Activated gamma-delta T cell treated with Interleukin-2 at 50 U/mL for 16 hours (primary cell): ENCODE results near the gene SEPTIN5.
"Not testable (repeated sequence)": the region's sequence is repeated elsewhere in the genome, so short reads cannot be mapped to it uniquely, and the experiment has no call there.

Experiments
- DNase-seq: peaks from one replicate; pipeline ENCODE4 v3.0.0-alpha.2; 2020

Gene SEPTIN5

GRCh38 chr22:19720999-19721329 lies 6.7 kb downstream of the SEPTIN5 start:
- no peak for DNase-seq

GRCh38 chr22:19721330-19722177 lies 7.3 kb downstream of the SEPTIN5 start:
- no peak for DNase-seq

- no peak for DNase-seq
Measured at GRCh38 chr22:19722178-19722981, 8.1 kb downstream of the SEPTIN5 start.

- DNase-seq, result no peak
Measured at GRCh38 chr22:19722982-19723231, 8.6 kb downstream of the SEPTIN5 start.

GRCh38 chr22:19723232-19723982 lies 9.1 kb downstream of the SEPTIN5 start, which contains the start of gene GP1BB:
TSS of gene GP1BB (plus strand) at chr22:19723539. CDS start at chr22:19723570, 31 bp downstream.
- DNase-seq, result peak; percentile 21

GRCh38 chr22:19723983-19724827 lies 9.9 kb downstream of the SEPTIN5 start:
- DNase-seq, result no peak

GRCh38 chr22:19724927-19725661 lies 10.8 kb downstream of the SEPTIN5 start:
- no peak for DNase-seq

GRCh38 chr22:19726064-19726788 lies 11.9 kb downstream of the SEPTIN5 start:
- not testable (repeated sequence) for DNase-seq

- no peak for DNase-seq
Measured at GRCh38 chr22:19727310-19728150, 13.2 kb downstream of the SEPTIN5 start.

- no peak for DNase-seq
Measured at GRCh38 chr22:19728271-19728670, 14.0 kb downstream of the SEPTIN5 start.

GRCh38 chr22:19728836-19729235 lies 14.5 kb downstream of the SEPTIN5 start:
- no peak for DNase-seq

GRCh38 chr22:19729507-19729906 lies 15.2 kb downstream of the SEPTIN5 start:
- no peak for DNase-seq

- DNase-seq, result no peak
Measured at GRCh38 chr22:19730198-19730597, 15.9 kb downstream of the SEPTIN5 start.

GRCh38 chr22:19730655-19731360 lies 16.5 kb downstream of the SEPTIN5 start:
- DNase-seq, result peak; percentile 88

GRCh38 chr22:19731361-19732135 lies 17.2 kb downstream of the SEPTIN5 start:
- DNase-seq, result no peak

GRCh38 chr22:19732403-19733113 lies 18.3 kb downstream of the SEPTIN5 start:
- DNase-seq, result no peak

GRCh38 chr22:19733755-19734154 lies 19.5 kb downstream of the SEPTIN5 start:
- no peak for DNase-seq

- DNase-seq, result no peak
Measured at GRCh38 chr22:19734163-19734562, 19.9 kb downstream of the SEPTIN5 start.
